HK-2 (cell line): ENCODE measurements around the gene MAGEF1.

ENCODE experiments used
- DNase-seq: peaks from one replicate; pipeline ENCODE4 v3.0.0-alpha.2; 2018; ENCODE audit not compliant: unreplicated experiment

The MAGEF1 gene, protein sequence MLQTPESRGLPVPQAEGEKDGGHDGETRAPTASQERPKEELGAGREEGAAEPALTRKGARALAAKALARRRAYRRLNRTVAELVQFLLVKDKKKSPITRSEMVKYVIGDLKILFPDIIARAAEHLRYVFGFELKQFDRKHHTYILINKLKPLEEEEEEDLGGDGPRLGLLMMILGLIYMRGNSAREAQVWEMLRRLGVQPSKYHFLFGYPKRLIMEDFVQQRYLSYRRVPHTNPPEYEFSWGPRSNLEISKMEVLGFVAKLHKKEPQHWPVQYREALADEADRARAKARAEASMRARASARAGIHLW

GRCh38 chr3:184711493-184712247 lies at the start of gene MAGEF1:
Gene MAGEF1, minus strand, starts transcription at chr3:184712064. Its CDS starts 243 bp downstream, at chr3:184711821.
- DNase-seq, result peak; percentile 83

DNA sequence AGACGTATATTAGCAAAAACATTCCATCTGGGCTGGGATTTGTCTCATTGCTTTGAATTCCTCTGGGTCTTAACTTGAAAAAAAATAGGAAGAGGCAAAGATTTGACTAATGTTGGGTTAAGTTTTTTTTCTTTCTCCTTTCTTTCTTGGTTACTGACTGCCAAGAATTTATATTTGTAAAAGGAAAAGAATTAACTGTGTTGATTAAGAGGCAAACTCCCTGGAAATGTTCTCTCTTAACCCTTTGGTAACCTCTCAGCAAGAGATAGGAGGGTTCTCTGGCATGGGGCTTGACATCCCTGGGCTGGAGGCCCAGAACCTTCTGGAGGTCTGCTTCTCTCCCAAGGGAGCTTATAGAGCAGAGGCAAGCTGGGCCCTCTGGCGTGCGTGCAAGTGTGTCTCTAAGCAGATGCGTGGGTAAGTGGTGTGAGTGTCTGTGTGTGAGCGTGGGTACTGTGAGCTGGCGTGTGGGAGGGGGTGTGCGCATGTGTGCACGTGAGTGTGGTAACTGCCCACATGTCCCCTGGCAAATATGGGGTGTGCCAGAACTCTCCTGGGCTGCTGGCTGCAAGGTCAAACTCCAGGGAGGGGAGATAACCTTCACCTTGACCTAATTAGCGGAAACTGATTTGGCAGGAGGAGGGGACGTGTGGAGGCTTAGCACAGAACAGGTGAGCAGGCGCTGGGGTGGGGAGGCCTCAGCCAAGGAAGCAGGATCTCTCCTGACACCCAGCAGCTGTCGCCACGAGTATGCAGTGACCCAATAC lies 49.4 kb upstream of the MAGEF1 start:
- no peak for DNase-seq

GRCh38 chr3:184760337-184761074 lies 48.6 kb upstream of the MAGEF1 start:
- DNase-seq, result no peak

DNA sequence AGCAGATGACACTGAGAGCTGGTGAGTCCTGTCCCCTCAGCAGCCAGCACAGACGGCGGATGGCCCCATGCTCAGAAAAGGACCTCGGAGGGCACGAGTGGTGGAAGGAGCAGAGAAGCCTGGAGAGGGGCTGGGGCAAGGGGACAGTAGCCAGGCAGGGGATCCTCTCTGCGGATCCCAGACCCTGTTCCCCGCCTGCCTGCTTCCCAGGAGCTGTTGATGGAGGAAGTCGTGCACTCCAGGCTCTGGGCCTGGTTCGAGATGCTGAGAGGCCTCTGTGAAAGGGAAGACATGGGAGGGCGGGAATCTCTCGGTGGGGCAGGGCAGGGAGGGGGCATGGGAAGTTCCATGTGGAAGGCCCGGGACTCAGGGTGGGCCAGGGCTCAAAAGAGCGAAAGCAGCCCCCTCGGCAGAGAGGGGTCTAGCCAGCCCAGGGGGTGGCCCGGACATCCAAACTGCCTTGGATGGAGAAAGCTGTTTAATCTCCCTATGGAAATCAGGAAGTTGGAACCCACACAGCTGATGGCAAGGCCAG lies 47.9 kb upstream of the MAGEF1 start:
- DNase-seq, result no peak

- no peak for DNase-seq
Measured at GRCh38 chr3:184758056-184758455, 46.2 kb upstream of the MAGEF1 start.

- DNase-seq, result no peak
Measured at GRCh38 chr3:184757022-184757651, 45.3 kb upstream of the MAGEF1 start.

DNA sequence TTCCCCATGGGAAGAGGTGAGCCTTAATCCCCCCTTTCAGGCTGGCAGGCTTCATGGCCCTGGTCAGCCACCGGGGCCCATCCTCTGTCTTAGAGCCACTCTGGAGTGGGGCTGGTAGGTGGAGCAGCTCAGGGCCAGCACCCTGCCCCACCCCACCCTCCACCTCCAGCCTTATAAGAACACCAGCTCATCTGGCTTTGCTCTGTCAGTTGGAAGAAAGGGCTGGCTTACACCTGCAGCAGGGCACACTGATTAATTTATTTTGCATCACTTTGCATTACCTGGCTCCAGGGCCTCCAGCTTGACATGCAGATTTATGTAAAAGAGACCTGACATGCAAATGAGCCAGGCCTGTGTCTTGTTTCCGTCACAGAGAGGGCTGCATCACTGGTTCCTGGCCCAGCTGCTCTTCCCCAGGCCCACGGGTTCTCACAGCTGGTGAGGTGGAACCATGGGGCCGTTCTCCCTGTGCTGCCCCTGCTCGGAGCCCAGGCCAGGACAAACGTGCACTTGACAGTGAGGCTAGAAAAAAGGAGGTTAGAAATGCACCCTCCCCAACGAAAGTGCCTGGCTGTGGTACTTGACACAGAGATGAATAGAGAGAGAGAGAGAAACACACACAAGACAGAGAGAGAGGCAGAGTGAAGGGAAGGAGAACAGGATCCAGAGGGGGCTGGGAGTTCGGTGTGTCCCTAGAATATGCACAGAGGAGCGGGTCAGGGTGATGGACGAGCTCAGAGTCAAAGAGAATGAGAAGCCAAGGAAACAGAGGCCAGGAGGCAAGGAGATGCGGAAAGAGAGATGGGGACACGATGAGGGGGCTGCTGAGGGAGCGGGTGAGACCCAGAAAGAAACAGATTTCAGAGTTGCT lies 44.5 kb upstream of the MAGEF1 start:
- DNase-seq, result no peak

DNA sequence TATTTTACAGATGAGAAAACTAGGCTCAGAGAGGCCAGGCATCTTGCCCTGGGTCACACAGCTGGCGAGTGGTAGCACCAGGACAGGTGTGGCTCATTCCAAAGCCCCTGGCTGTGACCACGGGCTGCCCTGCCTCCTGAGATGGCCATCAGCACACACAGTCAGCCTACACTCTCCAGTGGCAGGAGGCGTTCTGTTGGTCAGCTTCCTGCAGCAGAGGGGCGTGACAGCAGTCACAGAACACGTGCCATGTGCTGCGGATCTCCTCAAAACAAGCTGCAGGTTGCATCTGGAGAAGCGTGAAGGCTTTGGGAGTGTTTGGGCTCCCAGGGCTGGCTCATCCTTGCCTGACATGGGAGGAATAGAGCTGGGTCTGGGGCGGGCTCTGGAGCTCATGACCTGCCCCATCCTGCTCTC lies 43.5 kb upstream of the MAGEF1 start:
- DNase-seq, result no peak

- no peak for DNase-seq
Measured at GRCh38 chr3:184752361-184752760, 40.5 kb upstream of the MAGEF1 start.

DNA sequence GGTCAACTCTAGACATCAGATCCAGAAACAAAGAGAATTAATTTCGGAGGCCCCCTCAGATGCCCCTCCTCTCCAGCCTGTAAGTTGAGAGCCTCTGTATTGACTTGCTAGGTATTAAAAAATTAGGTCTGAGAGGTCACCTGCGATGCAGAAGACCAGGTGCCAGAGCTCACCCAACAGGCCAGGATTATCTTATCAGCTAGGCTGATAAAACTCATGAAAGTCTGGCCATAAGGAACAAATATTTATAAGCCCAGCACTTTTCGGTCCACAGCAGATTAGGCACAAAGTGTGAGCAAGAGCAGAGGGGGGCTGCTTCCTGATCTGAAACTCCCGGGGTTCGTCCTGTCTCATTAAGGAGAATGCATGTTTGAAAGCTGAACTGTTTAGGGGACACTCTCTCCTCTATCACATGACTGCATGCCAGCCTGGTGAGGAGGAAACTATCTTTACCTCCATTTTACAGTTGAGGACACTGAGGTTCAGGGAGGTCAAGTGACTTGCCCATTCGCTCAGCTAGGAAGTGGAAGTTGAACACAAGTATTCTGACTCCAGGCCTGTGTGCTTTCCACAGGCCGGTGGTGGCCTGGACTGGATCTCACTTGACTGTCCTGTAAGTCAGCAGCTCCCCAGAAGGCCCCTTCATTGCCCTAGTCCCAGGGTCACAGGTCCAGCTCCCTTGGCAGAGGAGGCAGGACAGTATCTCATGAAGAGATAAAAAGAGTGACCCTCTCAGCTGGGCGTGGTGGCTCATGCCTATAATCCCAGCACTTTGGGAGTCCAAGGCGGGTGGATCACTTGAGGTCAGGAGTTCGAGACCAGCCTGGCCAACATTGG lies 39.6 kb upstream of the MAGEF1 start:
- no peak for DNase-seq

GRCh38 chr3:184750349-184751083 lies 38.7 kb upstream of the MAGEF1 start:
- no peak for DNase-seq

- no peak for DNase-seq
Measured at GRCh38 chr3:184749168-184749744, 37.4 kb upstream of the MAGEF1 start.

DNA sequence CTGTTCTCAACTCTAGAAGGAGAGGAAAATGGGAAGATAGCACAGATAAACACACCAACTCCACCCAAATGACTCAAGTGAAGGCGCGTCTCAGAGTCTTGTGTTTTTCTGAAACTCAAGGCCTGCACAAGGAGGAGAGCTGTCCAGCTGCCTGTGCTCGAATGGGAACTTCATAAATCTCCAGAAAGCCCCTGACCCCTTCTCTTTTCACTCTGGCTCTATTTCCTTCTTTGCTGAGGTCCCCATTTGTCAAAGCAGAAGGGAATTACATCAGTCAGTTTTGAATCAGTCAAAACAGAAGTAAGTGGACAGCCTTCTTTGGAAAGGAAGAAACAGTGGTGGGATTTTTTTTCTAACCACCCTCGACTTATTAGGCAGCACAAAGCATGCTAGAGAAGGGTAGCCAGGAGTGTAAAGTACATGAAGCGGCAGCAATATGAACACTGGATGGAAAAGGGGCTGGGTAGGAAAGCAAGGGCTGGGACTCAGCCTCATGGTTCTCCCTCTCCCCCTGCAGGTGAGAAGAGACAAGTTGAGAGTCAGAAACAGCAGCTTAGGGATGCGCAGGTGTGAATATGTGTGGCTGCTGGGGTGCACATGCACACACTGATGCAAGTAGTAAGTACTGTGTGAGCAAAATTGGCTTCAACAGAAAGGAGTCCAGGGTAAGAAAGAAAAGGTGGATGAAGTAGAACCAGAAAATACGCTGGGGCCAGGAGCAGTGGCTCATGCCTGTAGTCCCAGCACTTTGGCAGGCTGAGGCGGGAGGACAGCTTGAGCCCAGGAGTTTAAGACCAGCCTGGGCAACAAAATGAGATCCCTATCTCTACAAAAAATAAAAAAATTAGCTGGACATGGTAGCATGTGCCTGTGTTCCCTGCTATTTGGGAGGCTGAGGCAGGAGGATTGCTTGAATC lies 36.6 kb upstream of the MAGEF1 start:
- no peak for DNase-seq

GRCh38 chr3:184746131-184747120 lies 34.6 kb upstream of the MAGEF1 start:
- DNase-seq, result no peak

- DNase-seq, result no peak
Measured at GRCh38 chr3:184745526-184745925, 33.7 kb upstream of the MAGEF1 start.

DNA sequence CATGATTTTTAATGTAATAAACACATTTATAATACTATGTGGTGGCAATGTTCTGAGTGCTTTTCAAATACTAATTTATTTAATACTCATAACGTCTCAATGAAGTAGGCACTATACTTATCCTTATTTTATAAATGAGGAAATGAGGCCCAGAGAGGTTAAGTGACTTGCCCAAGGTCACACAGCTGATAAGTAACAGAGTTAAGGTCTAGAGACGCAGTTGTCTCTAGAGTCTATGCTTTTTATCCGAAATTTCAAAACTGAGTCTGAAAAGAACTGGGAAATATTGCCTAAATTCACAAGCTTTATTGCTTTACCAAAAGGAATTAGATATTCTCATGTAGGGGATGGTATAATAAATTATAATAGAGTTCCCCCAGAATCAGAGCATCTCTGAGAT lies 31.4 kb upstream of the MAGEF1 start:
- DNase-seq, result no peak
